ENCODE measurements around the gene DNAJC18.

- no peak for TF ChIP-seq POLR2A (IDR thresholded peaks at IDR 0.05)
- TF ChIP-seq CTCF (IDR thresholded peaks at IDR 0.05), result no peak
- TF ChIP-seq EP300 (IDR thresholded peaks at IDR 0.05), result no peak
Measured at GRCh38 chr5:139457241-139457640, 17.9 kb upstream of the DNAJC18 start.
